ENCODE measurements around the gene GGT1. TPM values are rescaled to one million over a fixed set of nuclear protein-coding genes. Genes with fewer than 3 reads are reported as not detected.
A peak's percentile ranks its signal among the peaks of the same experiment; 100 is the strongest.

GGT1 gene
- total and polyA plus RNA-seq, 2 of the 8 experiments (the other 6 are each of a cell fraction or from before 2014, with no cell fraction given): 14.4 to 29.2 TPM

DNA sequence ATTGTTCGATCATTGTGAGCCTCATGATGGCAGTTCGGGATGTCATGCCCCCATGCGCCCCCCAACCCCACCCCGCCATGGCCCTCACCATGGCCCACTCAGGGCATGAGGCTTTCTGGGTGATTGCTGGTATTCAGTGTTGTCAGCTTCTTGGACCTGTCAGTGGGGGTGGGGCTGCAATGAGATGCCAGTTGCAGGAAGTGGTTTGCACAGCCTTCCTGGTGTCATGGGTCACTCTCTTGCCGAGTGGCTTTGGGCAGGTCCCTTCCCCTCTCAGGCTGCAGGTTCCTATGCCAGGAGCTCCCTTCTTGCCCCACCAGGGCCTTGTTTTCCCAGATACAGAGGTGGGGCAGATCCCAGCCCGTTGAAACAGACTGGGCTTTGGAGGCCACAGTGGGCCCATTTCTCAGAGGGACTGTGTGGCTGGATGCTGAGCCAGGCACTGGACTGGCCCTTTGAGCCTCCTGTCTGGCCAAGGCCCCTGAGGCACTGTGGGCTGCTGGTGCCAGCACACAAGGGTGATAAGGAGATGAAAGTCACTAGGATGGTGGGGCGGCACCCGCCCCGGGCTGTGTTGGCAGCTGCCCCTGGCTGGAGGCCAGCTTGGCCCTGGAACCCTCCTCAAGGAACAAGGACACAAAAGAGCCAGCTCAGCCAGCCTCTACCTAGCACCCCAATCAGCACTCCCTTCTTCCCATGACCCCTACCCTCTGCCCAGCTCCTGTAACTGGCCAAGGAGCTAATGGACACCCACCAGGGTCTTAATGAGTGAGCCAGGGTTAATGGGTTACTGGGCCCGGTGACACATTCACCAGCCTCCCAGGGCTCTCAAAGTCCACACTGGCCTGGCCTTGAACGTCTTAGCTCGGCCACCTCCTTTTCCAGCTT is 1.5 kb upstream of the GGT1 start:
- no peak overlapping the region for H3K9ac ChIP-seq (replicated peaks in 1 of 4; ENCODE audit: extremely low read depth in 1 of 4, low read depth in 3 of 4, low read length in 3 of 4)
- no peak overlapping the region; the same call in 1 of the 2 replicates for H3K18ac ChIP-seq (ENCODE audit: extremely low read depth, low read length)
- FAIRE-seq (no peak), DNase-seq (ENCODE audit: low read depth in 1 of 2, low spot score in 2 of 2) (peak in 1 of 2 experiments; percentile 46)
- no peak overlapping the region for H3K27ac ChIP-seq (ENCODE audit: low read depth, low read length)
- no peak overlapping the region; the same call in 1 of the 2 replicates for H4K8ac ChIP-seq (ENCODE audit: extremely low read depth, insufficient read depth, low read length)
- ChIA-PET POLR2A (ENCODE audit: partially characterized antibody) (interaction anchor here (0.6 kb wide), 1 partner anchor 17 kb away, joined by 3 read pairs; no protein-coding TSS in a partner anchor), CTCF (ENCODE audit: partially characterized antibody) (no interaction called here)
- no peaks in the 10 kb centered on the region for H3K36me3 ChIP-seq (ENCODE audit: control insufficient read depth in 2 of 4, insufficient read depth in 4 of 4, low read length in 3 of 4)
- H3K9me3 ChIP-seq (ENCODE audit: insufficient read depth in 2 of 2, low read depth in 1 of 2, low read length in 1 of 2): no peaks in the 10 kb centered on the region
- no peak overlapping the region for H3K4me3 ChIP-seq (ENCODE audit: extremely low read depth in 1 of 4, insufficient read depth in 2 of 4, low read depth in 3 of 4, low read length in 4 of 4)
- no peak overlapping the region for H2AFZ ChIP-seq (ENCODE audit: low read length)
- H2BK12ac ChIP-seq (ENCODE audit: low read depth, low read length): no peak overlapping the region
- no peak overlapping the region for H3K4ac ChIP-seq (replicated peaks; ENCODE audit: insufficient read length, low read depth, low read length)
- H4K5ac ChIP-seq (ENCODE audit: insufficient read length, low read depth, low read length): no peak overlapping the region
- H3K79me2 ChIP-seq (ENCODE audit: control insufficient read depth in 1 of 2, insufficient read depth in 2 of 2, low read length in 2 of 2): no peaks in the 10 kb centered on the region
- 90% methylated on average over 12 of the region's 12 CpGs; no CpG with 5 or more reads in 1 of the 2 experiments for WGBS, 2 experiments (ENCODE audit: extremely low coverage in 1 of 2, insufficient coverage in 1 of 2, insufficient read length in 1 of 2, insufficient replicate concordance in 2 of 2, low coverage in 1 of 2, low lambda C conversion rate in 2 of 2, missing lambda C conversion rate in 1 of 2)
- H3K79me1 ChIP-seq (ENCODE audit: low read depth, low read length): no peaks in the 10 kb centered on the region
- H3K27me3 ChIP-seq (replicated peaks in 1 of 4; ENCODE audit: control insufficient read depth in 3 of 4, extremely low read depth in 1 of 4, insufficient read depth in 3 of 4, low read length in 3 of 4): no peaks in the 10 kb centered on the region
- H2BK5ac ChIP-seq (ENCODE audit: low read depth, low read length): no peak overlapping the region; the same call in 1 of the 2 replicates
- 0 out of 2 replicates have a peak overlapping the region, but pooled peaks have one; percentile 61 for H2BK20ac ChIP-seq (ENCODE audit: low read length)
- peaks cover 4 to 16% (median 11%) of the 10 kb centered on the region in 4 experiments for H3K4me1 ChIP-seq (replicated peaks in 1 of 4; ENCODE audit: control insufficient read depth in 3 of 4, insufficient read depth in 4 of 4, low read length in 3 of 4)
- no peaks in the 10 kb centered on the region for H4K20me1 ChIP-seq (replicated peaks in 1 of 2; ENCODE audit: control insufficient read depth in 1 of 2, insufficient read depth in 2 of 2, low read length in 2 of 2)
- no peak overlapping the region for H2BK120ac ChIP-seq (replicated peaks; ENCODE audit: low read depth, low read length)
- no peaks in the 10 kb centered on the region; the same call in 1 of the 2 replicates for H3K23me2 ChIP-seq (ENCODE audit: low read depth, low read length)
- H3K4me2 ChIP-seq (ENCODE audit: insufficient read depth in 1 of 2, low read depth in 2 of 2, low read length in 2 of 2): no peak overlapping the region
- H2BK15ac ChIP-seq (ENCODE audit: low read length): no peak overlapping the region
- no peak overlapping the region for H2AK5ac ChIP-seq (ENCODE audit: low read depth, low read length)
- H3K23ac ChIP-seq (ENCODE audit: insufficient read length): no peak overlapping the region
- H3K56ac ChIP-seq (replicated peaks; ENCODE audit: insufficient read length, low read depth, low read length): no peak overlapping the region
- no peak overlapping the region for H4K91ac ChIP-seq (replicated peaks; ENCODE audit: insufficient read length, low read length)
- H3K14ac ChIP-seq (ENCODE audit: insufficient read length): no peak overlapping the region
- no peak for TF ChIP-seq TAF1 (IDR thresholded peaks at IDR 0.05; ENCODE audit: low read depth, low read length)
- no peak for TF ChIP-seq BRCA1 (IDR thresholded peaks at IDR 0.05; ENCODE audit: low read depth, low read length)
- no peak for TF ChIP-seq GTF2F1 (IDR thresholded peaks at IDR 0.05; ENCODE audit: borderline replicate concordance, low read depth, low read length)
- no peak for TF ChIP-seq CREB1 (IDR thresholded peaks at IDR 0.05)
- TF ChIP-seq EP300 (IDR thresholded peaks at IDR 0.05; ENCODE audit: borderline replicate concordance in 1 of 2, low read depth in 2 of 2, low read length in 2 of 2): no peak
- no peak for TF ChIP-seq SP4 (IDR thresholded peaks at IDR 0.05; ENCODE audit: low read length)
- no peak for TF ChIP-seq TAF7 (optimal IDR thresholded peaks at IDR 0.05; ENCODE audit: borderline replicate concordance, low read depth, low read length)
- TF ChIP-seq RXRA (IDR thresholded peaks at IDR 0.05; ENCODE audit: insufficient read depth, low read depth, low read length): no peak
- TF ChIP-seq, protein P1, sequence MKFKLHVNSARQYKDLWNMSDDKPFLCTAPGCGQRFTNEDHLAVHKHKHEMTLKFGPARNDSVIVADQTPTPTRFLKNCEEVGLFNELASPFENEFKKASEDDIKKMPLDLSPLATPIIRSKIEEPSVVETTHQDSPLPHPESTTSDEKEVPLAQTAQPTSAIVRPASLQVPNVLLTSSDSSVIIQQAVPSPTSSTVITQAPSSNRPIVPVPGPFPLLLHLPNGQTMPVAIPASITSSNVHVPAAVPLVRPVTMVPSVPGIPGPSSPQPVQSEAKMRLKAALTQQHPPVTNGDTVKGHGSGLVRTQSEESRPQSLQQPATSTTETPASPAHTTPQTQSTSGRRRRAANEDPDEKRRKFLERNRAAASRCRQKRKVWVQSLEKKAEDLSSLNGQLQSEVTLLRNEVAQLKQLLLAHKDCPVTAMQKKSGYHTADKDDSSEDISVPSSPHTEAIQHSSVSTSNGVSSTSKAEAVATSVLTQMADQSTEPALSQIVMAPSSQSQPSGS (IDR thresholded peaks at IDR 0.05; ENCODE audit: low read length): no peak
- no peak for TF ChIP-seq SIN3A (conservative IDR thresholded peaks at IDR 0.05 in 1 of 2, IDR thresholded peaks at IDR 0.05 in 1 of 2; ENCODE audit: low read depth in 1 of 2, low read length in 2 of 2)

Measured in H1 (cell line).